ENCODE measurements around the gene FMO2. TPM values are rescaled to one million over a fixed set of nuclear protein-coding genes. Genes with fewer than 3 reads are reported as not detected.

The FMO2 gene
- polyA plus RNA-seq, 1 donor (not counting 4 experiments of a cell fraction or from before 2014, with no cell fraction given) = 0.05 TPM

GRCh38 chr1:171220581-171221054 lies 35.5 kb downstream of the FMO2 start:
- dilution Hi-C loops (cut with MboI; ENCODE audit: extremely low pct_ligation_motif_present, low sequenced_read_pairs) = no loop called here

GRCh38 chr1:171221665-171222591 lies 36.8 kb downstream of the FMO2 start:
- no peak overlapping the region for H3K4me3 ChIP-seq (ENCODE audit: control insufficient read depth in 2 of 3, extremely low read depth in 1 of 3, insufficient read depth in 2 of 3, low read depth in 1 of 3, low read length in 3 of 3)
- H3K9ac ChIP-seq (ENCODE audit: control insufficient read depth, extremely low read depth, insufficient read depth, low read length) = no peak overlapping the region
- no peaks in the 10 kb centered on the region for H3K9me1 ChIP-seq (ENCODE audit: control insufficient read depth, extremely low read depth, insufficient read depth, low read length)
- dilution Hi-C loops (cut with MboI; ENCODE audit: extremely low pct_ligation_motif_present, low sequenced_read_pairs) = no loop called here
- peak overlapping the region; percentile 66 for H2AFZ ChIP-seq (ENCODE audit: control insufficient read depth, low read length)
- no peak for DNase-seq (ENCODE audit: low read depth, low spot score)
- no peaks in the 10 kb centered on the region for H3K27me3 ChIP-seq (ENCODE audit: control insufficient read depth, extremely low read depth, insufficient read depth, low read length)
- H3K4me2 ChIP-seq (ENCODE audit: control insufficient read depth, extremely low read depth, insufficient read depth, low read depth, low read length) = peak overlapping the region; percentile 41
- H3K27ac ChIP-seq (ENCODE audit: control insufficient read depth, insufficient read depth, low read length) = peak overlapping the region; percentile 50
- H4K20me1 ChIP-seq (ENCODE audit: control insufficient read depth, extremely low read depth, insufficient read depth, low read length) = no peaks in the 10 kb centered on the region
- peaks cover 3% of the 10 kb centered on the region for H3K9me3 ChIP-seq (ENCODE audit: control insufficient read depth, low read depth, low read length)
- no peaks in the 10 kb centered on the region for H3K36me3 ChIP-seq (ENCODE audit: control insufficient read depth in 2 of 2, extremely low read depth in 1 of 2, insufficient read depth in 2 of 2, low read length in 2 of 2)
- TF ChIP-seq CTCF (optimal IDR thresholded peaks at IDR 0.05 in 1 of 3, IDR thresholded peaks at IDR 0.05 in 1 of 3, conservative IDR thresholded peaks at IDR 0.05 in 1 of 3; ENCODE audit: extremely low read depth in 1 of 3, insufficient read depth in 2 of 3, low read length in 3 of 3) = no peak
- no peak for TF ChIP-seq EZH2 (IDR thresholded peaks at IDR 0.05; ENCODE audit: low read length)
- no peaks in the 10 kb centered on the region for H3K79me2 ChIP-seq (ENCODE audit: control insufficient read depth, insufficient read depth, low read length)
- peak; percentile 34 for FAIRE-seq
- peaks cover 55% of the 10 kb centered on the region for H3K4me1 ChIP-seq (ENCODE audit: control insufficient read depth, extremely low read depth, insufficient read depth, low read length)

More at GRCh38 chr1:171220581-171221054, 35.5 kb downstream of the FMO2 start:
- H3K9me1 ChIP-seq (ENCODE audit: control insufficient read depth, extremely low read depth, insufficient read depth, low read length) = no peaks in the 10 kb centered on the region
- no peaks in the 10 kb centered on the region for H3K79me2 ChIP-seq (ENCODE audit: control insufficient read depth, insufficient read depth, low read length)
- H2AFZ ChIP-seq (ENCODE audit: control insufficient read depth, low read length) = peak overlapping the region; percentile 85
- peak overlapping the region; percentile 75 for H3K9ac ChIP-seq (ENCODE audit: control insufficient read depth, extremely low read depth, insufficient read depth, low read length)
- TF ChIP-seq EZH2 (IDR thresholded peaks at IDR 0.05; ENCODE audit: low read length) = no peak
- TF ChIP-seq CTCF (optimal IDR thresholded peaks at IDR 0.05 in 1 of 3, IDR thresholded peaks at IDR 0.05 in 1 of 3, conservative IDR thresholded peaks at IDR 0.05 in 1 of 3; ENCODE audit: extremely low read depth in 1 of 3, insufficient read depth in 2 of 3, low read length in 3 of 3) = no peak
- H3K4me3 ChIP-seq (ENCODE audit: control insufficient read depth in 2 of 3, extremely low read depth in 1 of 3, insufficient read depth in 2 of 3, low read depth in 1 of 3, low read length in 3 of 3) = peak overlapping the region in 2 of 3 experiments; percentile 31 to 32
- FAIRE-seq = peak; percentile 63
- DNase-seq (ENCODE audit: low read depth, low spot score) = no peak
- no peaks in the 10 kb centered on the region for H3K27me3 ChIP-seq (ENCODE audit: control insufficient read depth, extremely low read depth, insufficient read depth, low read length)
- peak overlapping the region; percentile 81 for H3K4me2 ChIP-seq (ENCODE audit: control insufficient read depth, extremely low read depth, insufficient read depth, low read depth, low read length)
- no peaks in the 10 kb centered on the region for H4K20me1 ChIP-seq (ENCODE audit: control insufficient read depth, extremely low read depth, insufficient read depth, low read length)
- peaks cover 3% of the 10 kb centered on the region for H3K9me3 ChIP-seq (ENCODE audit: control insufficient read depth, low read depth, low read length)
- H3K36me3 ChIP-seq (ENCODE audit: control insufficient read depth in 2 of 2, extremely low read depth in 1 of 2, insufficient read depth in 2 of 2, low read length in 2 of 2) = no peaks in the 10 kb centered on the region
- peak overlapping the region; percentile 87 for H3K27ac ChIP-seq (ENCODE audit: control insufficient read depth, insufficient read depth, low read length)
- peaks cover 55% of the 10 kb centered on the region for H3K4me1 ChIP-seq (ENCODE audit: control insufficient read depth, extremely low read depth, insufficient read depth, low read length)
